ENCODE data around the gene FADS1.

GRCh38 chr11:61841636-61842527 lies 25.1 kb upstream of the FADS1 start:
- TF ChIP-seq CTCF (conservative IDR thresholded peaks at IDR 0.05; ENCODE audit: low read length) (no peak), EZH2phosphoT487 (IDR thresholded peaks at IDR 0.05; ENCODE audit: borderline replicate concordance, low read depth, low read length) (no peak)

Data from OCI-LY7 (cell line).